HG02678 (cell line): ENCODE measurements around the gene GARIN5B.

ENCODE experiments used
- ATAC-seq: cut with Tn5 transposase; IDR thresholded peaks from one replicate; pipeline ENCODE4 v1.9.1; 2021; ENCODE audit warnings: mild to moderate bottlenecking, moderate library complexity; ENCODE audit not compliant: unreplicated experiment

Gene GARIN5B

GRCh38 chr19:55389386-55390317, 26.6 kb upstream of the GARIN5B start:
- no peak for ATAC-seq

GRCh38 chr19:55387736-55388497, 24.9 kb upstream of the GARIN5B start:
- no peak for ATAC-seq

- no peak for ATAC-seq
These were observed 23.5 kb upstream of the GARIN5B start for GRCh38 chr19:55386493-55386971.

- peak; percentile 65 for ATAC-seq
These were observed 22.8 kb upstream of the GARIN5B start, which contains the start of gene RPL28 for GRCh38 chr19:55385724-55386492. Gene RPL28 (plus strand): TSS chr19:55385932. CDS start chr19:55386358, 426 bp downstream.

GRCh38 chr19:55384920-55385723, 22.1 kb upstream of the GARIN5B start:
- peak; percentile 50 for ATAC-seq

GRCh38 chr19:55384131-55384919, 21.3 kb upstream of the GARIN5B start, which contains the start of gene TMEM238:
Gene TMEM238 (minus strand): TSS chr19:55384292. CDS start chr19:55384259, 33 bp downstream.
- no peak for ATAC-seq

- no peak for ATAC-seq
These were observed 20.4 kb upstream of the GARIN5B start for GRCh38 chr19:55383279-55384130.

GRCh38 chr19:55382522-55383054, 19.5 kb upstream of the GARIN5B start:
- ATAC-seq = no peak

GRCh38 chr19:55382013-55382412, 19.0 kb upstream of the GARIN5B start:
- ATAC-seq = no peak

- ATAC-seq = no peak
These were observed 16.1 kb upstream of the GARIN5B start for GRCh38 chr19:55379174-55379573.

- ATAC-seq = no peak
These were observed 14.5 kb upstream of the GARIN5B start for GRCh38 chr19:55377356-55378131.

- no peak for ATAC-seq
These were observed 13.3 kb upstream of the GARIN5B start, which contains the start of gene TMEM190 for GRCh38 chr19:55376241-55376933. Gene TMEM190 (plus strand): TSS chr19:55376826. CDS start chr19:55376854, 28 bp downstream.

- ATAC-seq = no peak
These were observed 11.1 kb upstream of the GARIN5B start for GRCh38 chr19:55373993-55374757.

- ATAC-seq = no peak
These were observed 10.4 kb upstream of the GARIN5B start for GRCh38 chr19:55373306-55373992.
